Measurements from ENCODE around the gene AADAT. TPM values are rescaled to one million over a fixed set of nuclear protein-coding genes. Genes with fewer than 3 reads are reported as not detected.
"Not testable (repeated sequence)": the region's sequence is repeated elsewhere in the genome, so short reads cannot be mapped to it uniquely, and the experiment has no call there.

The AADAT gene
- total RNA-seq, 1 experiment from 2014 or later, result 5.6 TPM

- DNase-seq (ENCODE audit: low spot score), result peak; percentile 8
These were observed 746 bp upstream of the AADAT start for GRCh38 chr4:170090352-170091052.

DNA sequence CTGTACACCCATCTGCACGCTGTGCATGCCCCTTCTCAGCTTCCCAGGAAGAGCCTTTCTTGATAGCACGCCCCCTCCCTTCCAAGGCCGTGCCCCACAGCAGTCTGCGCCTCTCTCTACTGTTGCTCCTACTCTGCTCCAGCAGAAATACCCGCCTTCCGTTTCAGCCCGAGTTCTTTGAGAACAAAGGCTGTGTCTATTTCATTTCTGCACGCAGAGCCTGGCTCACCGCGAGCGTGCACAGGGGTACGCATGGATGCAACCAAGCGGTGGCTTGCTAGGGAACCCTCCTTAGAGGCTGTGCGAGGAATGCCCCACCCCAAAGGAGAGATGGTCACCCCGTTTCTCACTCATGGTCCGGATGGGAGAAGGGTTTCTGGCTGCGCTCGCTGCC, 485 bp downstream of the AADAT start:
- no peak for DNase-seq (ENCODE audit: low spot score)

DNA sequence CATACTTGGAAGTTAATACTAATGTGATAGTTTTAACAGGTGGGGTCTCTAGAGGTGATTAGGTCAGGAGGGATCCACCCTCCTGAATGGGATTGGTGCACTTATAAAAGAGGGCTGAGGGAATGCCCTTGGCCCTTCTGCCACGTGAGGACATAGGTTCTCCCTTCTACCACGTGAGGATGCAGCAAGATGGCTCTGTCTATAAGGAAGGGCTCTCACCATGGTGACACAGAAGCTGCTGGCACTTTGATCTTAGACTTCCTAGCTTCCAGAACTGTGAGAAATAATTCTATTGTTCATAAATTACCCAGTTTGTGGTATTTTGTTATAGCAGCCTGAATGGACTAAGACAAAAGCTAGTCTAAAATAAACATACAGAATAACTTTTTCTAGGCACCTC, 1.0 kb downstream of the AADAT start:
- no peak for DNase-seq (ENCODE audit: low spot score)

- DNase-seq (ENCODE audit: low spot score), result no peak
These were observed 2.5 kb downstream of the AADAT start for GRCh38 chr4:170087163-170087700.

GRCh38 chr4:170083541-170083940, 6.2 kb downstream of the AADAT start:
- DNase-seq (ENCODE audit: low spot score), result no peak

DNA sequence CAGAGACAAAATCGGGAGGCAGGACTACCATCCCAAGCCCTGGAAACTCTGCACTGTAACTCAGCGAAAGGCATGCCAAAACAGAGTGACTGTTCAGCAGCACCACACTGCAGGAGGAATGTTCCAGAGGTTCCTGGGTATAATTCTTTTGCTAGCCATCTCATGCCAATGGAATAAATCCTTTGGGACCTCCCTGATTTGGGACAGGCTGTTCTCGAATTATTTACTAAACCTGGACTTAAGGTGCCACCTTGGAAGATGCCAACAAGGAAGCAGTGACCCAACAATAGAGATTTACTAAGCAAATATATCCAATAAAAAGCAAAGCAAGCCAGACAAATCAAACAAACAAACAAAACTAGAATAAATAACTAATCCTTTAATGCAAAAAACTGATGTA, 9.3 kb downstream of the AADAT start:
- DNase-seq (ENCODE audit: low spot score), result no peak

DNA sequence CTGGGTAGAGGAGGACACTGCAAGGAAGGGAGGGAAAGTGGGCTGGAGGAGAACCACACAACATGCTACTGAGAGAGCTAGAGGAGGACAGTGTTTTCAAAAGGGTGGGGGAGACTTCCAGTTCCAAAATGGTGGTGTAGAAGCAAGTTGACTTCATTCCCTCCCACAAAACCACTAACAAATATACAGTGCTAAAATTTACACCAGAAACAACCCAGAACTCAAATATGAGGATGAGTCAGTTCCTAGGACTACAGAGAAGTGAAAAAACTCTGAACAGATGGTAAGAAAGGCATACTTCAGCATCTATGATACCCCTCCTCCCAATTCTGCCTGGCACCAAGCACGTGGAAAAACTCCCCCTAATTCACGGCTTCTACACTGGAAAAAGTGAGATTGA, 9.8 kb downstream of the AADAT start:
- no peak for DNase-seq (ENCODE audit: low spot score)

DNA sequence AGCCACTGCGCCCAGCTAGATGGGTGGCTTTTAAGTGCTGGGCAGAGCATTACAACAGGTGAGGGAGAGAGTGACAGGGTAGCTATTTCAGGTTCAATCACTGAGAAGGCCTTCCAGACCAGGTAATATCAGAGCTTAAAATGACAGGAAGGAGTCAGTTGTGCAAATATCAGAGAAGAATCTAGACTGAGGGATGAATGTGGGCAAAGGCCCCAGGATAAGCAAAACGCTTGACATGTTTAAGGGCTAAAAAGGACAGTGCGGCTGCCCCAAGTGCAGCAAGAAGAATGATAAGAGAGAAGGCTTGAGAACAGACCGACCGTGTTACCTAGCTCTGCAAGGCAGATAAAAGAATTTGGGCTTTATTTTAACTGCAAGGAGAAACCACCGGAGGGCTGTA, 18.6 kb downstream of the AADAT start:
- DNase-seq (ENCODE audit: low spot score), result no peak

- DNase-seq (ENCODE audit: low spot score), result no peak
These were observed 21.2 kb downstream of the AADAT start for GRCh38 chr4:170068438-170069128.

DNA sequence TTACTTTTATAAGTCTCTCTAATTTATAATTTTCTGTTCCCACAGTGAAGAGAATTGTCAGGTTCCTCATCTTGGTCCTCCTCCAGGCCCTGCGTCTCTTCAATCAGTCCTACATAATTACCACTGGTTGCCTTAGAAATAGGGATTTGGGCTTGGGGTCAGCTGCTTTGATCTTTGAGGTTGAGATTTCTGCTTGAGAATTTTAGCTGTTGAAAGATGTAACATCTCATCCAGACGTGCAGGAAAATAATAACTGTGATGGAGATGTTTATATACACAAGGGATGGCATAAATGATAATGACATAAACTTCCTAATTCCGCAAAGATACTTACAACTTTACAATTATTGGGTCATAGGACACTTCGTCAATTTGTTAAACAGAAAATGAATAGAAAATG, 30.3 kb downstream of the AADAT start:
- no peak for DNase-seq (ENCODE audit: low spot score)

DNA sequence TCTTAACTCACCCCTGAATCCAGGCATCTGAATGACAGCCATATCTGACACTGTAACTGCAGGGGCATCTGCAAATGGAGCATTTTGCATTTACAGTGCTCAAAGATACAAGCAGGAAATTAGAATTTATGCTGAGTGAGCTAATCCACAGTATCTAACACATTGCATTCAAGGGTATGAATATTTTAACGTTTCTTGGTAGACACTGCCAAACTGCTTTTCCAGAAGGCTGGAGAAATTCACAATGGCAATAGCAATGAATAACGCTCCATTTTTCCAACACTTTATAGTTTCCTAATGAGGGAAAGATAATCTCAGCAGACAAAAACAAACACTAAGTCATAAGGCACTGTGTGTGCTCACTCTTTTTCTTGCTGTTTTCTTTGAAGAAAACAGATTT, 30.9 kb downstream of the AADAT start:
- no peak for DNase-seq (ENCODE audit: low spot score)

GRCh38 chr4:170057866-170058265, 31.9 kb downstream of the AADAT start:
- DNase-seq (ENCODE audit: low spot score), result no peak

- DNase-seq (ENCODE audit: low spot score), result no peak
These were observed 36.8 kb downstream of the AADAT start for GRCh38 chr4:170052919-170053318.

GRCh38 chr4:170051402-170051801, 38.4 kb downstream of the AADAT start:
- DNase-seq (ENCODE audit: low spot score), result no peak

DNA sequence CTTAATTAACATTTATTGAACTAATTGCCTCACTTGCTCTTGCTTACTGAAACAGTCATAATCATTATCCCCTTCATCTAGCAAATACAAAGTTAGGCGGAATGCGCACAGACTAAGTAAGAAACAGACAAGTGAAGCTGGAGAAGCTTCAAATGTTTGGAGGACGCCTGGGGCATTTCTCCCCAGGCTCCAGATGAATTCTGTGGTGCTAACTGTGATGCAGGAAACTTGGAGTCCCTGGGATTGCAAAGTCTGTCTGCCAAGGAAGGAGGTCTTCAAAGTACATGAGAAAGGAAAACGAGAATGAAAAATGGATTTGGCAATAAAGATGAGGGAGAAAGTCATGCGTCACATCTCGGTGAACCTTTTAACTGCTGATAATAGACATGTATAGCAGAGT, 40.0 kb downstream of the AADAT start:
- DNase-seq (ENCODE audit: low spot score), result no peak

DNA sequence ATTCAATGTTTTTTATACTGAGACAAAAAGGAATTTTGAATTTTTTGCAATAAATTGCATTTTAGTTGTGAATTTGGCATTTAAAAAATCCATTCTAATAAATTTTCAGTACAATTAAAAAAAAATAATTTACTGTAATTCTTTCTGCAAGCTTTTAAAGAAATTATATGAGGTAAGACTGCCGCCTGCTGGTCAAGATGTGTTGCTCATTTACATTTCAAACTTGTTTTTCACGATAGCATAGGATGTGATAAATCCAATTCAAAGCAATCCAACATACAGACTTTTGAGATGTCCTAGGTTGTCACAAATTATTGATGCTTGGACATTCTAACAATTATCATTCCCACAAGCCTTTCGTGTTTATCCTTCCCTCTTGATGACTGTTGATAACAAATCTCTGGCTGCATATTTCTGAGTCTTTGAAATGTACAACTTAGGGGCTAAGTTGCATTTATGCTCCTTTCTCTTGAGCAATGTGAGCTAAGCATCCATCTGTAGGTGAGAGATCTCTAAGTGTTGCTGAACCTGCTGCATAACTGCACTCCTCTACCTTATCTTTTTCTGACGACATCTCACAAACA, 41.9 kb downstream of the AADAT start:
- peak; percentile 40 for DNase-seq (ENCODE audit: low spot score)

DNA sequence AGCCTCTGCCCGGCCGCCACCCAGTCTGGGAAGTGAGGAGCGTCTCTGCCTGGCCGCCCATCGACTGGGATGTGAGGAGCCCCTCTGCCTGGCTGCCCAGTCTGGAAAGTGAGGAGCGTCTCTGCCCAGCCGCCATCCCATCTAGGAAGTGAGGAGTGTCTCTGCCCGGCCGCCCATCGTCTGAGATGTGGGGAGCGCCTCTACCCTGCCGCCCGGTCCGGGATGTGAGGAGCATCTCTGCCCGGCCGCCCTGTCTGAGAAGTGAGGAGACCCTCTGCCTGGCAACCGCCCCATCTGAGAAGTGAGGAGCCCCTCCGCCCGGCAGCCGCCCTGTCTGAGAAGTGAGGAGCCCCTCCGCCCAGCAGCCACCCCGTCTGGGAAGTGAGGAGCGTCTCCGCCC, 43.6 kb downstream of the AADAT start:
- not testable (repeated sequence) for DNase-seq (ENCODE audit: low spot score)

DNA sequence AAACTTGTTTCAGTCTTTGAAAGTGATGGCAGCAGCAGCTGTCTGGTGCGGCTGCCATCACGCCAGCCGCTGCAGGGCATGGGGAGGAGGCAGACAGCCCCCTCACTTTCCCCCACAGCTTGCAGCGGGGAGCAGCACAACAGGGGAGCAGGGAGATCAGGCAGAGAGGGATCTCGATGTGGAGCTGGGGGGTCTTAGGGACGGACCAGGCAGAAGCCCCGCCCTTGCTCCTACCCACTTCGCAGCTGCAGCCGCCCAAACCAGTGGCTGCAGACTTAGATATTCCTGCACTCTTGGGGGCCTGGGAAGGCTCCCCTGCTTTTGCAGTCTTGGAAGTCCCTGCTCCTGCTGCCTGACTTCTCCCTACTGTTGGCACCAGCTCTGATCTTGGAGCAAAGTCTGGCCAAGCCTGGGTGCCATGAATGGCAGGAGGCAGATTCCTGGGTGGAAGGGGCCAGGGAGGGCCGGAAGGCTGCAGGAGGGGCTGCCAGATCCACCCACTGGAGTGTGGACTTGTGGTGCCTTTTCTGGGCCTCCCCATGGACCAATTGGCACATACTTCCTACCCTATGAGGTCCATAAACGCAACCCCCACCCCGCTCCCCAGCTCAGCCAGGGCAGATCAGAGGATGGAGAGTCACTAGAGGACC, 49.6 kb downstream of the AADAT start:
- no peak for DNase-seq (ENCODE audit: low spot score)

DNA sequence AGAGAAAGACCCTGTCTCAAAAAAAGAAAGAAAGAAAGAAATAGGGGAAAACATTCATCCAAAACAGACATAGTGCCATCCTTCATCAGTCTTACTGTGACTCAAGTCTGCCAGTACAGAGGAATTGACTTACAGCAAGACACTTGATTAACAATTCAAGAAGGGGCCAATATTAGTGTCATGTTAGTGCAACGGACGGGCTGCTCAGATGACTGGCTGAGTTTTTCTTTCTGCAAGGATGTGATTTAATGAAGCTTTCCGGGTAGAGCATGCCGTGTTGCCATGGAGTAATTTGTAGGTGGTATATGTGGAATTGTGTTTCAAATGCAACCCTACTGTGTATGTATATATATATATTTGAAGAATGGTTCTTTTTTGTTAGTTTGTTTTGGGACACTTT, 51.0 kb downstream of the AADAT start:
- DNase-seq (ENCODE audit: low spot score), result no peak

GRCh38 chr4:170038232-170038631, 51.5 kb downstream of the AADAT start:
- no peak for DNase-seq (ENCODE audit: low spot score)

DNA sequence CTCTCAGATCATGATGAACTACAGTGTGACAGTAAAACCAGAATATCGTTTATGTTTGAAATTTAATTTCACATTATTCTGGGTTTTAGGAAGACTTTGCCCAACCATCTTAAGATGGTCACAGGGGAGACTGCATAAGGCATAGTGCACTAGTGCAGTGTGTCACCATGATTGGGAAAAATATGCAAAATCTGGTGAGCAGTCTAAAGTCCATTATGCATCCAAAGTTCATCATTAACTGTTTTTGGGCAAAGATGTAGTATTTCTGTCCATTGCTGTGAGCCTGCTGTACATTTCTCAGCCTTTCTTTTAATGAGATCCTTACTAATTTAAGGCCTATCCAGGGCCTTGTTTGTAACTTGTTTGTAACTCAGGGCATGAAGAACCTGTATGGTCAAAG, 52.3 kb downstream of the AADAT start:
- DNase-seq (ENCODE audit: low spot score), result no peak

DNA sequence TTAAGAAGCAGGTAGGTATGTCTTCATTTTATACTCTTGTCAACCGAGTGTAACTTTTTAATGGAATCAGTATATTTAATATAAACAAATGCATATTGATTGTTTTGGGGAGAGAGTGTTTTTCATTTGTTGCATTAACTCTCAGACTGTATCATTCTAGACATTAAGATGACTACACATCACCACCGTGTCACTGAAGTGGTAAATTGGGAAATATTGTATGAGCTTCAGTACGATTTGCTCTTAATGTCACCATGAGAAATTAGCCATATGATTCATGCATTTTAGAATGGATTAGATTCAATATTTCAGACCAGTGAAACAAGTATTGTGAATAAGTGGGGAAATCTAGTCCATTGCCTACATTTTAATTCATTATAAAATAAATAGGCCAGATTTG, 53.9 kb downstream of the AADAT start:
- no peak for DNase-seq (ENCODE audit: low spot score)

GRCh38 chr4:170035231-170035630, 54.5 kb downstream of the AADAT start:
- no peak for DNase-seq (ENCODE audit: low spot score)
